ENCODE results near the gene SKP2. TPM values are rescaled to one million over a fixed set of nuclear protein-coding genes. Genes with fewer than 3 reads are reported as not detected.

Gene SKP2
- total RNA-seq, 8 experiments from 2014 or later, result 8.8 to 38.8 (median 14.2) TPM

GRCh38 chr5:36215910-36216309 is 64.0 kb downstream of the SKP2 start:
- Histone ChIP-seq H3K4me1 (replicated peaks in 1 of 2) (no peaks in the 10 kb centered on the region), H3K27ac (no peak overlapping the region), H3K4me3 (no peak overlapping the region)
- in situ Hi-C loops (cut with MboI; ENCODE audit: low pct_unique_long_range_greater_than_20kb in 2 of 9, low sequenced_read_pairs in 9 of 9, unreplicated experiment in 9 of 9), result no loop called here
- WGBS, 10 experiments, result 60 to 100% (median 93%) methylated on average over 1 to 2 of the region's 2 CpGs; no CpG with 5 or more reads in 1 of the 10 experiments
- ATAC-seq (replicated peaks in 6 of 8), result no peak

DNA sequence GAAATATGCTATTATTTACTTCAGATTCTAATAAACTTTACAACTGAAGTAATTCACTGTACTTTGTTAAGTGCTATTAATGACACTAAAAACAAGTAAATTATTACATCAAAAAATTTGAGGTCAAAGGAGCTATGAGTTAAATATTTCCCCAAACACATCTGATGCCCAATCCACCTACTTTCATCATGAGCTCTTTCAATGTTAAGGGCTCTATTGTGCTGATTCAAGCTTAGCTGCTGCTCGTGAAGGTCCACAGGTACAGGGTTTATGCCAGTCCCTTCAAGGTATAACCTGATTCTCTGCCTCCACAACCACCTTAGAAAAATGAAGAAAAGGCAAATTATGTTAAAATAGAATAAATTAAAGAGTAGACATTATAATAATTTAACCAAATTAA is 65.7 kb downstream of the SKP2 start:
- ATAC-seq (replicated peaks in 6 of 8), result no peak
- 44 to 100% (median 88%) methylated on average over 1 of the region's 1 CpG; no CpG with 5 or more reads in 2 of the 10 experiments for WGBS, 10 experiments
- Histone ChIP-seq H3K27ac (no peak overlapping the region), H3K4me1 (replicated peaks in 1 of 2) (no peaks in the 10 kb centered on the region), H3K4me3 (no peak overlapping the region)
- in situ Hi-C loops (cut with MboI; ENCODE audit: low pct_unique_long_range_greater_than_20kb in 2 of 9, low sequenced_read_pairs in 9 of 9, unreplicated experiment in 9 of 9), result no loop called here

- Histone ChIP-seq H3K4me3 (no peak overlapping the region), H3K27ac (no peak overlapping the region), H3K4me1 (replicated peaks in 1 of 2) (no peaks in the 10 kb centered on the region)
- in situ Hi-C loops (cut with MboI; ENCODE audit: low pct_unique_long_range_greater_than_20kb in 2 of 9, low sequenced_read_pairs in 9 of 9, unreplicated experiment in 9 of 9), result no loop called here
- WGBS, 10 experiments, result 86 to 100% (median 100%) methylated on average over 1 of the region's 1 CpG
- ATAC-seq (replicated peaks in 6 of 8), result no peak
These were observed 66.1 kb downstream of the SKP2 start for GRCh38 chr5:36217988-36218387.

- no peaks in the 10 kb centered on the region for H3K4me1 ChIP-seq (replicated peaks in 1 of 2)
- 89 to 100% (median 100%) methylated on average over 1 of the region's 1 CpG; no CpG with 5 or more reads in 1 of the 10 experiments for WGBS, 10 experiments
- H3K27ac ChIP-seq, result no peak overlapping the region
- ATAC-seq (replicated peaks in 6 of 8), result no peak
- in situ Hi-C loops (cut with MboI; ENCODE audit: low pct_unique_long_range_greater_than_20kb in 2 of 9, low sequenced_read_pairs in 9 of 9, unreplicated experiment in 9 of 9), result no loop called here
- H3K4me3 ChIP-seq, result no peak overlapping the region
These were observed 70.7 kb downstream of the SKP2 start for GRCh38 chr5:36222620-36223019.

- ATAC-seq (replicated peaks in 6 of 8), result no peak
- Histone ChIP-seq H3K4me3 (no peak overlapping the region), H3K4me1 (replicated peaks in 1 of 2) (no peaks in the 10 kb centered on the region), H3K27ac (no peak overlapping the region)
- in situ Hi-C loops (cut with MboI; ENCODE audit: low pct_unique_long_range_greater_than_20kb in 2 of 9, low sequenced_read_pairs in 9 of 9, unreplicated experiment in 9 of 9), result no loop called here
These were observed 75.1 kb downstream of the SKP2 start for GRCh38 chr5:36227046-36227445.

DNA sequence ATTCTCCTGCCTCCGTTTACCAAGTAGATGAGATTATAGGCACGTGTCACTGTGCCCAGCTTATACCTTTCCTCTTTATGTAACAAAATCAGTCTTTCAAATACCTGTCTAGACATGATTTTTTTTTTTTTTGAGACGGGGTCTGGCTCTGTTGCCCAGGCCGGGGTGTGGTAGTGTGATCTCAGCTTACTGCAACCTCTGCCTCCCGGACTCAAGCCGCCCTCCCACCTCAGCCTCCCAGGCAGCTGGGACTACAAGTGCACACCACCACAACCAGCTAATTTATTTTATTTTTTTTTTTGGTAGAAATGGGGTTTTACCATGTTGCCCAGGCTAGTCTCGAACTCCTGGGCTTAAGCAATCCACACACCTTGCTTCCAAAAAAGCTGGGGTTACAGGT is 76.6 kb downstream of the SKP2 start:
- Histone ChIP-seq H3K4me1 (replicated peaks in 1 of 2) (no peaks in the 10 kb centered on the region), H3K27ac (no peak overlapping the region), H3K4me3 (no peak overlapping the region)
- no peak for ATAC-seq (replicated peaks in 6 of 8)
- 57 to 100% (median 100%) methylated on average over 1 to 6 of the region's 7 CpGs for WGBS, 10 experiments
- in situ Hi-C loops (cut with MboI; ENCODE audit: low pct_unique_long_range_greater_than_20kb in 2 of 9, low sequenced_read_pairs in 9 of 9, unreplicated experiment in 9 of 9), result no loop called here

DNA sequence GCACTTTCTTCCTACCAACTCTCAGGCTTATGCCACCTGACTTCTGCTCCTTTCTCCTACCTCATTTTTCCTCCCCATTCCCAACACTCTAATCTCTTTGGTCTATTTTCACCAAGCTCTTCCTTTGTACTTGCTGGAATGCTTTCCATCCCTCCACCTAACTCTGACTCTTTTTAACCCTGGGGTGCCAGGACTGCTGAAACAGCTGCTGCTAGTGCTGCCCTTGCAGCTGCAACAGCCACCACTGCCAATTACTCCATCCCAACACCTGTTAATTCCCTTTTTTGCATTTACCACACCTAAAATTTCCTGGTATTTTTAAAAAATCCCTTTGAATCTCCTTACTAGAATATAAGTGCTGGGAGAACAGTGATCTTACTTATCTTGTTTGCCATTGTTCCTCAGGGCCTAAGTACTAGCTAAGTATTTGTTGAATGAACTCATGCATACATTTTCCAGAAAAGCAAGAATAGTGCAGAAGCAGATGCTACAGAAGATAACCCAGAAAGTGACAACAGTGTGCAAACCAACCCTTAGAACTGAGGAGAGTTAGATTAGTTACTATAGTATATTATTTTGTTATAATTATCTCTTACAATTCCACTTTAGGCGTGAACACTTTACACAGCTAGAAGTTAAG is 78.4 kb downstream of the SKP2 start:
- Histone ChIP-seq H3K4me3 (no peak overlapping the region), H3K4me1 (replicated peaks in 1 of 2) (no peaks in the 10 kb centered on the region), H3K27ac (no peak overlapping the region)
- whole genome bisulfite sequencing, 10 experiments, result 78 to 100% (median 89%) methylated on average over 1 of the region's 1 CpG; no CpG with 5 or more reads in 4 of the 10 experiments
- in situ Hi-C loops (cut with MboI; ENCODE audit: low pct_unique_long_range_greater_than_20kb in 2 of 9, low sequenced_read_pairs in 9 of 9, unreplicated experiment in 9 of 9), result no loop called here
- no peak for ATAC-seq (replicated peaks in 6 of 8)

GRCh38 chr5:36232533-36232932 is 80.6 kb downstream of the SKP2 start:
- H3K4me3 ChIP-seq, result no peak overlapping the region
- in situ Hi-C loops (cut with MboI; ENCODE audit: low pct_unique_long_range_greater_than_20kb in 2 of 9, low sequenced_read_pairs in 9 of 9, unreplicated experiment in 9 of 9), result no loop called here
- no peak for ATAC-seq (replicated peaks in 6 of 8)
- WGBS, 10 experiments, result 67 to 100% (median 90%) methylated on average over 1 to 3 of the region's 3 CpGs; no CpG with 5 or more reads in 1 of the 10 experiments
- H3K4me1 ChIP-seq (replicated peaks in 1 of 2), result peaks cover 0 to under 1% of the 10 kb centered on the region in 2 donors
- H3K27ac ChIP-seq, result no peak overlapping the region

Other genes with a start within 250 kb of the SKP2 start
- gene CAPSL, start 213.5 kb upstream of the SKP2 start, total RNA-seq, result 10 to 100 TPM in 1 of 8 experiments, not detected in 7; 17.7 TPM
- 1 to 10 TPM in 2 of 8 experiments, under 1 TPM in 4, not detected in 2; 0.14 to 2.6 (median 0.55) TPM for gene UGT3A1, start 160.7 kb upstream of the SKP2 start, total RNA-seq
- under 1 TPM in 7 of 8 experiments, not detected in 1; 0.09 to 0.52 (median 0.29) TPM for gene UGT3A2, start 85.2 kb upstream of the SKP2 start, total RNA-seq
- gene LMBRD2, start 224 bp upstream of the SKP2 start, total RNA-seq, result 10 to 100 TPM in 6 of 8 experiments, 1 to 10 TPM in 2; 8.8 to 18.9 (median 13.8) TPM
- 10 to 100 TPM in 7 of 8 experiments, 1 to 10 TPM in 1; 9.9 to 65.4 (median 35.8) TPM for gene NADK2, start 89.8 kb downstream of the SKP2 start, total RNA-seq
- 10 to 100 TPM in 1 of 8 experiments, 1 to 10 TPM in 3, under 1 TPM in 4; 0.08 to 19.8 (median 1.3) TPM for gene RANBP3L, start 149.8 kb downstream of the SKP2 start, total RNA-seq